NCI-H1048 (cell line): ENCODE results near the gene FCN2.

Source experiments
- DNase-seq: peaks from one replicate; lab custom pipeline; 2025; lab: John Stamatoyannopoulos, UW

Gene FCN2

GRCh38 chr9:134888603-134889190, 8.1 kb downstream of the FCN2 start:
- DNase-seq = no peak

- no peak for DNase-seq
Observed at GRCh38 chr9:134889386-134890154, 9.0 kb downstream of the FCN2 start.

GRCh38 chr9:134890155-134890495, 9.5 kb downstream of the FCN2 start:
- no peak for DNase-seq

GRCh38 chr9:134891053-134891452, 10.4 kb downstream of the FCN2 start:
- DNase-seq = no peak

GRCh38 chr9:134891713-134892112, 11.1 kb downstream of the FCN2 start:
- DNase-seq = no peak

GRCh38 chr9:134892221-134892620, 11.6 kb downstream of the FCN2 start:
- no peak for DNase-seq

GRCh38 chr9:134892820-134893420, 12.3 kb downstream of the FCN2 start:
- no peak for DNase-seq

GRCh38 chr9:134894136-134894860, 13.7 kb downstream of the FCN2 start:
- no peak for DNase-seq

GRCh38 chr9:134895097-134895496, 14.5 kb downstream of the FCN2 start:
- DNase-seq = no peak

- DNase-seq = no peak
Observed at GRCh38 chr9:134895567-134895907, 14.9 kb downstream of the FCN2 start.

GRCh38 chr9:134895908-134896833, 15.6 kb downstream of the FCN2 start:
- DNase-seq = no peak

GRCh38 chr9:134896834-134897583, 16.4 kb downstream of the FCN2 start:
- no peak for DNase-seq

- DNase-seq = no peak
Observed at GRCh38 chr9:134897584-134898170, 17.1 kb downstream of the FCN2 start.

GRCh38 chr9:134898319-134898718, 17.7 kb downstream of the FCN2 start:
- DNase-seq = no peak

GRCh38 chr9:134899168-134899567, 18.6 kb downstream of the FCN2 start:
- no peak for DNase-seq

- DNase-seq = no peak
Observed at GRCh38 chr9:134899818-134900217, 19.2 kb downstream of the FCN2 start.

GRCh38 chr9:134902936-134903335, 22.3 kb downstream of the FCN2 start:
- no peak for DNase-seq

GRCh38 chr9:134908524-134909309, 28.1 kb downstream of the FCN2 start:
- no peak for DNase-seq

GRCh38 chr9:134909511-134910481, 29.2 kb downstream of the FCN2 start:
- DNase-seq = no peak
